AML-193 (cell line): ENCODE measurements around the gene ALOX5AP.
A peak's percentile ranks its signal among the peaks of the same experiment; 100 is the strongest.

Experiments used
- DNase-seq, 2 experiments: peaks; one replicate each; lab custom pipeline; 2025; lab: John Stamatoyannopoulos, UW

ALOX5AP gene

DNA sequence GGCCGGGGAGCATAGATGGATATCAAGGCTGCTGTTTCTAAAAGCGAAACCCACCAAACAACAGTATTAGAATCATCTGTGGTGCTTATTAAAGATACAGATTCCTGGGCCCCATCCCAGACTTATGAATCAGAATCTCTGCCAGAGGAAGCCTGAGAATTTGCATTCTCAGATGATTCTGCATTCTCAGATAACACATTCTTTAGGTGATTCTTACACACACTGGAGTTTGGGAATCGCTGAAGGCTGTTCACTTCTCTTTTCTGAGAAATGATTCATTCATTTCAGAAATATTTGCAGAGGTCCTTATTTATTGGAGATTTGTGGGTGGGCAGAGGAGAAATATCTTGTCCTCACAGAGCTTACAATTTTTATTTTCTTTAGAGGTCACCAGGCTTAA lies 24.4 kb downstream of the ALOX5AP start:
- no peak for DNase-seq

DNA sequence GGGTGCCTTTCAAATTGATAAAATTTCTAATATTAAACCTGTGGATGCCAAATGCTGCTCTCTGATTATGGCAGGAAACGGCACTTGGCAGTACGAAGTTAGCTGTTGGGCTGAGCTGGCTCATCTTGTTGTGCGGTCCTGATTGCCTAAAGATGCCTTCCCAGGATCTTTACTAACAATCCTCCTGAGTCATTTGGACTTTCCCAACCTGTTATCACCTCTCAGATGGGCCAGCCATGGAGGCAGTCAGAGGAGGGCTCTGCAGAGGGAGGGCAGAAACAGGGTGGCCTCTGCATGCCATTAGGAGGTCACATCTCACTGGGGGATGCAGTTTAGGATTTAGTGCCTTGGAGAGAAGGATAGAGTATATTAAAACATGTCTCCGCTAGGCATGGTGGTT lies 27.3 kb downstream of the ALOX5AP start:
- no peak for DNase-seq

DNA sequence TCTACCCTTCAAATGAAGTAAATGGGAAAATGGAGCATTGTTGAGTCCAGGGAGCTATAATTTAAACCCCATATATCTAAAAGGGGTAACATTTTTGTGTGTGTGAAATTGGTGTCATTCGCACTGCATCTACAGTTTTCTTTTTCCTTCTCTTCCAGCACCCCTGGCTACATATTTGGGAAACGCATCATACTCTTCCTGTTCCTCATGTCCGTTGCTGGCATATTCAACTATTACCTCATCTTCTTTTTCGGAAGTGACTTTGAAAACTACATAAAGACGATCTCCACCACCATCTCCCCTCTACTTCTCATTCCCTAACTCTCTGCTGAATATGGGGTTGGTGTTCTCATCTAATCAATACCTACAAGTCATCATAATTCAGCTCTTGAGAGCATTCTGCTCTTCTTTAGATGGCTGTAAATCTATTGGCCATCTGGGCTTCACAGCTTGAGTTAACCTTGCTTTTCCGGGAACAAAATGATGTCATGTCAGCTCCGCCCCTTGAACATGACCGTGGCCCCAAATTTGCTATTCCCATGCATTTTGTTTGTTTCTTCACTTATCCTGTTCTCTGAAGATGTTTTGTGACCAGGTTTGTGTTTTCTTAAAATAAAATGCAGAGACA lies 28.6 kb downstream of the ALOX5AP start:
- DNase-seq = no peak

DNA sequence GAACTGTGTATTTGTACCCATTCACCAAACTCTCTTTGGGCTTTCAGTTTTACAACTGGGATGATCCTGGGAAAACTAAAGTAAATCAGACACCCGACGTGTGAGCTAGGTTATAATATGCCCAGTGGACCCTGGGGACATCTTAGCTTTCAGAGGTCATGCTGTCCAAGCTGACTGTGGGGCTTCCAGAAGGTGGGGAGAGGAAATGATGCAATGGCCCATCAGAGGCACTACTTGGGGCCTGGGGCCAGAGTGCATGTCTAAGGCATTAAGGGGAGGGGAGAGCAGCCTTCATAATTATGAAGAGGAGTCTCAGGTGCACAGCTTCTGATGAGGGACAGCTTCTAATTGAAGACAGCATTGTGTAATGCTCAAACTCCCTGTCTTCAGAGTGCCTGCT lies 30.9 kb downstream of the ALOX5AP start:
- no peak for DNase-seq

DNA sequence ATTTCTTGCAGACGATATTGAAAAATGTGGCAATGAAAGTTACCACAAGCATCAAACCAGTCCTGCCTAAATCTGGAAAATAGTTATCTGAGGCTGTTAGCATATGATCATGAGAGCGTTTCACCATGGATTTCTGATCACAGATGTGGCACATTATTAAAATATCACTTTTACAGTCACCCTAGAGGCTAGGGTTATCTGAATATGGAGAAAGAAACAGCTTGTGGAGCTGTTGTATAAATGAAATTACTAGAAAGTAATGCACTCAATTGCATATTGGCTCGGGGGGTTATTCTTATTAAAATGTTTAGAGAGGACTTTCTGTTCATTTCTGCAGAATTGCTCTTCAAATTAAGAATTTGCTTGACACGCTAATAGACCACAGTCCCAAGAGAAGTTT lies 35.6 kb downstream of the ALOX5AP start:
- DNase-seq = no peak

DNA sequence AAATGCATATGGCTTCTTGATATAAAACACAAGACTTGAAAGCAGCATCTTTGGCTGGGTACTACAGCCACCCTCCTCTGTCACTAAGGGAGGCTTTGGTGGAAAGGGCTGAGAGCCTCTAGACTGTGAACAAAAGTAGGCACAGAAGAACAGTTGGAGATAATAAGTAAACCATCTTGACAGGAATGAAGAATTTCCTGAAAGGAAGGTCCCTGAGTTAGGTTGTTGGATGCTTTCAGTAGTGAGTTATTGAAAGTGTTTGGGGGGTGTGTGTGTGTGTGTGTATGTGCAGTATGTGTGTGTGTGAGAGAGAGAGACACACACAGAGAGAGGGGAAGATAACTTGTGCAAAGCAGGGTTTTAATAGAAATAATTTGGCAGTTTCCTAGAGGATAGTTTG lies 38.2 kb downstream of the ALOX5AP start:
- DNase-seq = no peak

DNA sequence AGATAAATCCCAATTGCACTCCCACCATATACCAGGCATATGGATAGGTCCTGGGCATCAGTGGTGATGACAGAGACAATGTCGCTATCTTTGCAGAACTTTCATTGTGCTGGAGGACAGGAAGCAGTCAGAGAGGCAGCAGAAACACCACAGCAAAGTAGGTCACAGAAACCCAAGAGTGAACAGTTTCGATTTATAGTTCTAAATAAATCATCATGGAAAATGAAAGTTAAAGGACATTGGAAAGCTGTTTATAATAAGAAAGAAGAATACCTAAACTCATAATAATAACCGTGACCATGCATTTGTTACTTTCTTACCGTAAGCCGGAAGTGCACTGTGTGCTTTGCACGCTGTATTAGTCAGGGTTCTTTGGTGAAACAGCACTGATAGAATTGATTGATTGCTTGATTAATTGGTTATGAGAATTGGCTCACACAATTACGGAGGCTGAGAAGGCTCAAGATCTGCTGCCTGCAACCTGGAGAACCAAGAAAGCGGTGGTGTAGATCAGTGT lies 38.9 kb downstream of the ALOX5AP start:
- no peak for DNase-seq

DNA sequence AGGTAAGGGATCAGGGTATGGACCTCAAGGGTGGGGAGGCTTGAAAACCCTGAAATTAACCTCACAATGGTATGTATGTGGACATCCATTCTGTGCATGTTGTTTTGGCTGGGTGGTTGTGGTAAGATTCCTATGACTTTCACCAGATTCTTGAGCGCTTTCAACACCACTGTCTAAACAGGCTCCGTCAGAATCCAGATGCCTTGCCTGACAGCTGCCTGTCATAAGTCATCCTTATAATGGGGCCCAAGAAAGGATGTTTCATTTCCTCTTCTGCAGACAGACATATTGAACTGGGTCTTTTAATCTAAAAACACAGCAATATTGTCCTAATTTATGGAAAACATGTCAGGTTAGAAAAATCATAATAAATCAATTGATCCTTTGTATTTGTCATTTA lies 41.3 kb downstream of the ALOX5AP start:
- DNase-seq = no peak

DNA sequence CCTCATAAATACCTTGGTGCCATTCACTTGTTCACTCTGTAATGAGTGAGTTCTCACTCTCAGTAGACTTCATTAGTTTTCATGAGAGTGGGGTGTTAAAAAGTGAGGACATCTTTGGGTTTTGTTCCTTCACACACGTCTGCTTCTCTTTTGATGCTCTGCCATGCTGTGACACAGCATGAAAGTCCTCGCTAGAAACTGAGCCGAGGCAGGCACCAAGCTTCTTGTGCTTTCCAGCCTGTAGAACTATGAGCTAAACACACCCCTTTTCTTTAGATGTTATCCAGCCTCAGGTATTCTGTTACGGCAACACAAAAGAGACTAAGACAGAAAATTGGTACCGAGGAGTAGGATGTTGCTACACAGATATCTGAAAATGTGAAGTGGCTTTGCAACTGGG lies 43.7 kb downstream of the ALOX5AP start:
- DNase-seq = no peak

DNA sequence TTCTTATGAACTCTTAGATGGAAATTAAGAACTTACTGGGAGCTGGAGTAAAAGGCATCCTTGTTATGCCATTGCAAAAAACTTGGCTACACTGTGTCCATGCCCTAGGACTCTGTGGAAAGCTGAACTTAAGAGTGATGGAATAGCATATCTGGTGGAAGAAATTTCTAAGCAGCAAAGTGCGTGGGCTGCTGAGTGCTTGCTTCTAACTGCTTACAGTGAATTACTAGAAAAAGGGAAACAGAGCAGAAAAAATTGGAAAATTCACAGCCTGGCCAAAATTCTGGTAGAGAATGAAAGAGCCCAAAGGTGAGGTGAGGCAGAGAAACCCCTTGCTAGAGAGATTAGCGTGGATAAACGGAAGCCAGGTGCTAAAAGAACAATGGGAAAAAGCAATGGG lies 44.3 kb downstream of the ALOX5AP start:
- DNase-seq = no peak

DNA sequence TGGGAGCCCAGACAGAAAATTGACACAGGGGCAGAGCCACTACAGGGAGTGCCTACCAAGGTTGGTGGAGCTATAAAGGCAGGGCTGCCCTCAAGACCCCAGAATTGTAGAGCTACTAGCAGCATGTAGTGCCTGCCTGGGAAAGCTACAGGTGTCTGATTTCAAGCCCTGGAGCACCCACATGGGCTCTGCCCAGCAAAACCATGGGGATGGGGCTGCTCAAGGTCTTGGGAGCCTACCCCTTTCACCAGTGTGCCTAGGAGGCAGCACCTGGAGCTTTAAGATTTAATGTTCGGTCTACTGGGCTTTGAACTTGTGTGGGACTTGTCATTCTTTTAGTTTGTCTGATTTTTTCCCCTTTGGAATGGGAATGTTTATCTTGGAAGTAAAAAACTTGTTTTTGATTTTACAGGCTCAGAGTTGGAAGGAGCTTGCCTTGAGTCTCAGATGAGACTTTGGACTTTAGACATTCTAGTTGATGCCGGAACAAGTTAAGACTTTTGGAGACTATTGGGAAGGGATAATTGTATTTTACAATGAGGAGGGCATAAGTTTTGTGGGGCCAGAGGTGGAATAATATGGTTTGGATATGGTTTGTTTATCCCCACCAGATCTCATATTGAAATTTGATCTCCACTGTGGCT lies 45.1 kb downstream of the ALOX5AP start:
- no peak for DNase-seq

DNA sequence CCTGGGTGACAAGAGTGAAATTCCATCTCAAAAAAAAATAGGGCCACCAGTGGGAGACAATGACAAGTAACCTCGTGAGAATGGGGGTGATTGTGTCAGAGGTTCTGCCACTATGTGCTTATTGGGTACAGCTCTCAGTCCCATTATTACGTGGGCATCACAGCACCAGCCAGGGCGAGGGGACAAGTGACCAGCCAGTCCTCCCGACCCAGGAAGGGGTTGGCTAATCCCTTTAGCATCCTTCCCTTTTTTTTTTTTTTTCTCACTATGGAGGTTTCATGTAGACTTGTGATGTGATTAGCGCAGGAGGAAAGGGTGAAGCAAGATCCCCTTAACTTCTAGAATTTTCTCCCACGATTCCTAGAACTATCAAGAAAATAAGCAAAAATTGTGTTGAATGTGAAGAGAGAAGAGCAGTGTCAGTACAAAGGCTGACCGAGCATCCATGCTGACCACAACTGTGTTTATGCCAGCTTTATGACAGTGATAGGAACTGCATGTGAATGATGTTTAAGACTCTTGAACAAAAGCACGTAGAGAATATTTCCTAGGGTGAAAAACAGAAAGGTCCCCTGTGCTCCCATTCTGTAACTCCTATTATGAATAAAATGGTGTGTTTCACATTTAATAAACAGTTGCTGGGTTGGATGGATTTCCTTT lies 50.0 kb downstream of the ALOX5AP start:
- peak; percentile 28 to 39 for DNase-seq

DNA sequence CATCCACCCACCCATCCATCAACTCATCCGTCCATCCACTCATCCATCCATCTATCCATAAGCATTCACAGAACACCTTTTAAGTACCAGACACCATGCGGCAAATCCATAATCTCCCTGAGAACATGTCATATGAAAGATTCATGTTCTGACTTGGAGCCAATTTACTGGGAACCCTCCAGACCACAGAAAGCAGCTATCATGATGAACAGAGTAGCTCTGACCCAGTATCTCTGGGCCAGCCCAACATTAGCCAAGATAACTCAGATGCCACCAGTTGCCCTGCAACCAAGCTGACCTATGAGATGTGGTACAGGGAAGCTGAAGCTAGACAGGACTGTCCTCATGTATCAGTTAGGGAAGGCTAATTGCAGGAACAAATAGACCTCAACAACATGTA lies 51.3 kb downstream of the ALOX5AP start:
- no peak for DNase-seq

DNA sequence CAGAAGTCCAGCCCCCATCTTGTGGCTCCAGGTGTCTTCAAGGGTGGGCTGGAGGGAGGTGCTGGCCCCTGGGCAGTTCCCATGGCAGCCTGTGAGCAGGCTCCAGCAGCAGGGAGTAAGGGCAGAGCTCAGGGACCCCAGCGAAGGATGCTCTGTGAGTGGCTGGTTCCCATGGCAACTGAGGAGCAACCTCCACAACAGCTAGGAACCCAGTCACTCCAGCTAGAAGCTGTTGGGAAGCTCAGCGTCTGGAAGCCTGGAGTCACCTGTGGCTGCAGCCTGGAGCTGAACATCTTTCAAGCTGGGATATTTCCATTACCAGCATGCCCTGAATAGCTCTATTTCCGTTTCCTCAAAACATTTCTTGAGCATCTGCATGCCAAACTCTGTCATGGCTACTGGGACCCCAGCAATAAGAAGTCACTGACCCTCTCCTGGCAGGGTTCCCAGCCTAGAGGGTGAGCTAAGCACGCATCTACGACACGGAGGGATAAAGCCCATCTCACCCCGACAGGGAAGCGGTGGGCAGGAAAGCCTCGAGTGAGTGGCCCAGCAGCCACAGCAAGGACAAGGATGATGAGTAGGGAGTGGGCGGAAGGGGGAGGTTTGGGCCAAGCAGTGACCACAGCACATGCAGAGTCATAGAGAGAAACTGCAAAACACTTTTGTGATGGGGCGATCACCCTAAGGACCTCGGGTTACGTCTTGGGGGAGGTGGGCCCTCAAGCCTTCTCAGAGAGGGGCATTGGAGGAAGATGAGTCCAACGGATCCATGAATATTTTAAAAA lies 52.6 kb downstream of the ALOX5AP start:
- no peak for DNase-seq

DNA sequence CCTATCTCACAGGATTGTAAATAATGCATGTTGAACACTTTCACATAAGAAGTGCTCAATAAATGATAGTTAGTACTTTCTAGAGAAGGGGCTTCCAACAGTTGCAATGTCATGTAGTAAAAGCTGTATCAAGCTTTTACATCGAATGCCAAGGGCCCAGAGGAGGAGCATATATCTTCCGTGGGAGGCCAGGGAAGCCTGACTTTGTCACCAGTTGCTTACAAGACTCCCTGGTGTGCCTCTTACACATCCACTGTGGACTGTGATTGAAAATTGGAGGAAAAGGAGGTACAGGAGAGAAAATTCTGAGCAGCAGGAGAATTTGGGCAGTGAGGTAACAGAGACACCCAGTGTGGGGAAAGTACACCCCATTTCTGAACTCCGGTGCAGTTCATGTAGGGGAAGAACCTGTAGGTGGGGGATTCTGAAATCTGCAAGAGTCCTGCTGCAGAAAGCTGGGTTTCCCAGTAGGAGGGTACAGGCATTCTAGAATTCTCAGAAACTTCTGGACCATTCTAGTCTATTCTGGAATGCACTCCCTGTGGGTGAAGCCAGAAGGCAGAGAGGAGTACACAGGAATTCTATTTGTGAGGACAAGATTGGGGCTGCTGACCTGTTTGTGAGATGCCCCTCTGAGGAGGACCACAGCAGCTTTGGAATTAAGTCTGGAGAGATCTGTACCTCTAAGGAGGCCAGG lies 54.0 kb downstream of the ALOX5AP start:
- DNase-seq = no peak

DNA sequence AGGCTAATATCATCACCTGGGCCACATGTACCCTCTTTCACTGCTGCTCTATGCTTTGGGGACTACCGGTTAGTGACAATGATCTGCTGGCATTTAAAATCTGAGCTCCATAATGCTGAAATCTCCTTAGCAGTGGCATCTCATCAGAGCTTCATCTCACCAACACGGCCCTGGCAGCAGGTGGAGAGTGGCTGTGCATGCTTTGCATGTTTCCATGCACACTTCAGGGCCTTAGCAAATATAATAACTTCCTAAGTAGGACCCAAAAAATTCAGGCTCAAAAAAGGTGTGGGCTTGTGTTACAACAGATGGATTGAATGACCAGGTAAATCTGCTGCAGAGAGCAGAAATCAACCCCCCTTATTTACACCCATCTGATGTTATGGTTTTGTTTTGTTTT lies 55.2 kb downstream of the ALOX5AP start:
- no peak for DNase-seq

DNA sequence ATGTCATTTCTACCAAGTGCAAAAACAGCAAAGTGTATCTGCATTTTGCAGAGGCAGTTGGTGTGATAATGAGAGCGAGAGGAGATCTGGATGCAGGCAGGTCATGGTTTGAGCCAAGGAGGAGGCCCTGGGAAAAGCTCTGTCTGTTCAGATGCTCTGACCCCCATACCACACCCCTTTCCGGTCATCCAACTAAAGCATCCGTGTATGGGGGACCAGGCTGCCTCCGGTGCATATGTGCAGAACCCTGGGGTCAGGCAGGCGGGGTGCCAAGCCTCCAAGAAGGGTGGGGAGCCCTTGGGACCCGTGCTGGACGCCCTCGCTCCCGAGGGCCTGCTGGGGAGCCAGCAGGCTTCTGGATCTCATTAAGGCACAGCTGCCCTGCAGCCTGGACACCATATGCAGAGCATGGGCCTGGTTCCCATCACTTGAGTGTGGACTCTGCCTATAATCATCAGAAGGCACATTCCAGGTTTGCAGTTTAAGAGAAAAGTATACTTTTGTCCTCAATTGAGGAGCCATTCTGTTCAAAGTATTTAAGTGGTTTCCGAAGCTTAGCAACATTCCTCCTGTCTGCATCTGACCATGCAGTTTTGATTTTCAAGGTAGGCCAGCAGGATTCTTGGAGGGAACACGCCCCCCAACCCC lies 56.1 kb downstream of the ALOX5AP start:
- no peak for DNase-seq

DNA sequence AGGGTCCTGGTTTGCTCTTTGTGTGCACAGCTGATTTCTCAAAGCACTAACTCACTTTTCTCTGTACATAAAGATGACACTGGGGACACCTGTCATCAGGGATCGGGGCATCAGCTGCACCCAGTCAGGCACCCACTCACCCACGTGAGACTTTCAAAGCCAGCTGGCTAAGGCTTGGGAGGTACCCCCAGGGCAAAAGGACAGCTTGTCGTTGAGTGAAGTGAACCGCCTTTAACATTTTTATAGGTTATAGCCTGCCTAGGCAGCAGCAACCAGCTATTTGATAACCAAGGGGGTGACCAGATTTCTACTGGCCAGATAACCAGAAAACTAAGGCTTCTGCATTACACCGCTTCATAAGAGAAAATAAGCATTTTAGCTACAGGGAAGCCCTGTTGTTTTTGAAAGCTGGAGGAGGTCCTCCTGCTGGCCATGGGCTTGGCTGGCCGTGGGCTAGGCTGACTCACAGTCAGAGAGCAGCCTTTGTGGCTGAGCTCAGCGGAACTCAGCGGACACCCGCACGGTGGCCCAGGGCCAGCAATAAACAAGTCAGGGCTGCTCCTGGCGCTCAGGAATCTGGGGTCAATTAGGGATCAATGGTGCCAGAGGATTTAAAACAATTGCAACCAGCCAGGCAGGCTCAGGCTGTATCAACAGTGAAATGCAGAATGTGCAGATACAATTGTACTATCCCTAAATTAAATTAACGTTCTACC lies 57.1 kb downstream of the ALOX5AP start:
- no peak for DNase-seq

DNA sequence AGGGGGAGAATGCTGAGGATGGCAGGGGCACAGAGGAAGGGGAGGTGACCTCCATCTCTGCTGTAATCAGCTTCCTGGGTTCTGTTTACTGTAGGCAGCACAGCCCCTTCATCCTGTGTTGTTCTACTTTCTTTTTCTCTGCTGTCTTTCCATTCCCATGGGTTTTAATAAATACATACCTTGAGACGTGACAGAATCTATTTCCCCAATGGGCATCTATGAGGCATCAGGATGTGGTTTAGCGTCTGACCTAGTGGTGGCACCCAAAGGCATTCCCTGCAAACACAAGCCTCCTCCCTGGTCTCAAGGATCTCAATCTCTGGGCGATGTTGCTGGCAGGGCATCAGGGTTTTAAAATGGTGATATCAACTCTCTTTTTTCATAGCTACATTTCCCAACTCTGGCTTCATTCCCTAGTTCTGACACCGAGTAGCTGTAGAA lies 60.8 kb downstream of the ALOX5AP start:
- peak in 1 of 2 experiments; percentile 27 for DNase-seq
